ENCODE results near the gene KRTAP9-1.
"Not testable (repeated sequence)": the region's sequence is repeated elsewhere in the genome, so short reads cannot be mapped to it uniquely, and the experiment has no call there.

Gene KRTAP9-1

GRCh38 chr17:41230094-41230493, 40.4 kb downstream of the KRTAP9-1 start:
- H3K4me3 ChIP-seq (replicated peaks in 1 of 2; ENCODE audit: low read depth in 2 of 2, low read length in 2 of 2) = no peak overlapping the region
- TF ChIP-seq CTCF (IDR thresholded peaks at IDR 0.05; ENCODE audit: low read depth, low read length) = no peak
- no peak for DNase-seq (ENCODE audit: low read depth in 2 of 2)

GRCh38 chr17:41231731-41232130, 42.0 kb downstream of the KRTAP9-1 start:
- DNase-seq (ENCODE audit: low read depth in 2 of 2) = no peak
- no peak for TF ChIP-seq CTCF (IDR thresholded peaks at IDR 0.05; ENCODE audit: low read depth, low read length)
- no peak overlapping the region for H3K4me3 ChIP-seq (replicated peaks in 1 of 2; ENCODE audit: low read depth in 2 of 2, low read length in 2 of 2)

- H3K4me3 ChIP-seq (replicated peaks in 1 of 2; ENCODE audit: low read depth in 2 of 2, low read length in 2 of 2); DNase-seq (ENCODE audit: low read depth in 2 of 2): not testable (repeated sequence)
These were observed 42.9 kb downstream of the KRTAP9-1 start, which contains the start of gene KRTAP9-3 for GRCh38 chr17:41232399-41233105. Gene KRTAP9-3 (plus strand): TSS chr17:41232449. CDS start chr17:41232502, 53 bp downstream.

GRCh38 chr17:41237116-41237515, 47.4 kb downstream of the KRTAP9-1 start:
- not testable (repeated sequence) for DNase-seq (ENCODE audit: low read depth in 2 of 2); H3K4me3 ChIP-seq (replicated peaks in 1 of 2; ENCODE audit: low read depth in 2 of 2, low read length in 2 of 2)

GRCh38 chr17:41237949-41238437, 48.3 kb downstream of the KRTAP9-1 start, which contains the start of gene KRTAP9-8:
Gene KRTAP9-8 (plus strand): TSS chr17:41237999. CDS start chr17:41238052, 53 bp downstream.
- not testable (repeated sequence) for DNase-seq (ENCODE audit: low read depth in 2 of 2); H3K4me3 ChIP-seq (replicated peaks in 1 of 2; ENCODE audit: low read depth in 2 of 2, low read length in 2 of 2)

Measured in cardiac fibroblast (primary cell).